GM10248 (cell line): Measurements from ENCODE around the gene ZGRF1.
A peak's percentile ranks its signal among the peaks of the same experiment; 100 is the strongest.

Experiments
- CTCF ChIA-PET: fragments of 300-600 bp; sonication (Branson Sonifier 250); formaldehyde crosslinking; extraction: SDS; loops from one replicate; lab custom pipeline; 2021; ENCODE audit warnings: antibody characterized with exemption; lab: Yijun Ruan, JAX
- POLR2A ChIA-PET: fragments of 350-650 bp; sonication (Branson Sonifier 250); formaldehyde crosslinking; extraction: SDS; loops from one replicate; lab custom pipeline; 2020; ENCODE audit warnings: antibody characterized with exemption; lab: Yijun Ruan, JAX
- DNase-seq: peaks from one replicate; pipeline ENCODE4 v3.0.0; 2012; ENCODE audit errors: extremely low spot score
- TF ChIP-seq, protein P1 (sequence below): IDR thresholded peaks from 2 replicates; pipeline ENCODE4 v1.5.1; 2012; ENCODE audit warnings: mild to moderate bottlenecking, low read depth; ENCODE audit errors: extremely low read depth, missing control alignments, control extremely low read depth

The ZGRF1 gene

GRCh38 chr4:112513971-112514646 lies 122.6 kb downstream of the ZGRF1 start:
- POLR2A ChIA-PET: no interaction called here
- CTCF ChIA-PET: interaction anchor here (1.2 to 5.8 kb wide), 3 partner anchors 10 to 226 kb away, joined by 3 to 51 read pairs (median 19); no protein-coding TSS in a partner anchor
- no peak for DNase-seq
- TF ChIP-seq, protein P1, sequence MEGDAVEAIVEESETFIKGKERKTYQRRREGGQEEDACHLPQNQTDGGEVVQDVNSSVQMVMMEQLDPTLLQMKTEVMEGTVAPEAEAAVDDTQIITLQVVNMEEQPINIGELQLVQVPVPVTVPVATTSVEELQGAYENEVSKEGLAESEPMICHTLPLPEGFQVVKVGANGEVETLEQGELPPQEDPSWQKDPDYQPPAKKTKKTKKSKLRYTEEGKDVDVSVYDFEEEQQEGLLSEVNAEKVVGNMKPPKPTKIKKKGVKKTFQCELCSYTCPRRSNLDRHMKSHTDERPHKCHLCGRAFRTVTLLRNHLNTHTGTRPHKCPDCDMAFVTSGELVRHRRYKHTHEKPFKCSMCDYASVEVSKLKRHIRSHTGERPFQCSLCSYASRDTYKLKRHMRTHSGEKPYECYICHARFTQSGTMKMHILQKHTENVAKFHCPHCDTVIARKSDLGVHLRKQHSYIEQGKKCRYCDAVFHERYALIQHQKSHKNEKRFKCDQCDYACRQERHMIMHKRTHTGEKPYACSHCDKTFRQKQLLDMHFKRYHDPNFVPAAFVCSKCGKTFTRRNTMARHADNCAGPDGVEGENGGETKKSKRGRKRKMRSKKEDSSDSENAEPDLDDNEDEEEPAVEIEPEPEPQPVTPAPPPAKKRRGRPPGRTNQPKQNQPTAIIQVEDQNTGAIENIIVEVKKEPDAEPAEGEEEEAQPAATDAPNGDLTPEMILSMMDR: no peak

DNA sequence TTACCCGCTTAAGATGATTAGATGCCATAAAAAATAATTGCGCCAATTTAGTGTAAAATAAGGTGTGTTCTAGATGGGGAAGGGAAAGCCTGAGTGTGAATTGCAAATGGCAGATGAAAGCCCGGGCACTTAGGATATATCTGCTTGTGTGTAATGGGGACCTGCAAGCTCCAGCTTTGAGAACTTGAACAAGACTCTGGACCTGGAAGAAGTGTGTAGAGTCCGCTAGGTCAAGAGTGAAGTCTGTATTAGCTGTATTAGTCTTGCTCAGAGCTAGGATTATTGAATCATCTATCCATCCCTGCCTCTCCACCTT lies 124.9 kb downstream of the ZGRF1 start:
- ChIA-PET POLR2A (no interaction called here), CTCF (interaction anchor here (1.3 to 5.3 kb wide), 8 partner anchors 9 to 412 kb away, joined by 3 to 74 read pairs (median 6); no protein-coding TSS in a partner anchor)
- DNase-seq: no peak

DNA sequence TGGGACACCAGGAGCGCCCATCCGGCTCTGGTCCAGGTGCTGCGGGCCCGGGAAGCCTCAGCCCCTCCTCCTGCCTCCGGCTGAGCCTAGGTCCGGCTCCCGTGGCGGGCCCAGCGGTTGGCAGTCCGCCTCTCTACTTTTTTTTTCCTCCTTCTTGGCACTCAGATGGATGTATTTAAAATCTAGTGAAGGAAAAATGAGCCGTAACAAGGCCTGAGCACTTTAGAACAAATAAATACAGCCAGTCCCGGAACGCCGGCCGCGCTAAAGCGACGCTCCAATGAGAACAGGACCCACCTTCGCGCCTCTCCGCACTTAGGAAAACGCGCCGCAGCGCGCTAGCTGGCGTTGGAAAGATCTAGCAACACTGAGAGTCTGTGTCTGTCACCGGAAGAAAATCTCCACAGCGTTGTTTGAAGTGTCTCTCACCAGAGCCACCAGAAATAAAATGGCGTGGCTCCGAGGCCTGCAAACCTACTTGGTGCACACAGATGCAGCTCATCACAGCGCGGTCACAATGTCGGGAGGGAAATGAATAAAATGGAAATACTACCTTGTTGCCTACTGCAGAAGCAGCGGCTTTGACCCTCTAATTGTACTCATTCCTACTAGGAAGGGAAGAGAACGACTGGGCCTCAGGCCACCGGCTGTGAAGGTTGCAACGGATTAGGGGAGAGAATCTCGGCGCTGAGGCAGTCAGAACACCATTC lies 125.5 kb downstream of the ZGRF1 start:
- TF ChIP-seq, protein P1: no peak
- ChIA-PET CTCF (interaction anchor here (1.4 to 5.3 kb wide), 5 partner anchors 8 to 252 kb away, joined by 3 to 74 read pairs (median 13); no protein-coding TSS in a partner anchor), POLR2A (interaction anchor here (1.7 kb wide), 1 partner anchor 280 kb away, joined by 3 read pairs; the partner anchor contains the start of gene AP1AR)
- no peak for DNase-seq

More for the DNA sequence above, 124.9 kb downstream of the ZGRF1 start:
- TF ChIP-seq, protein P1: no peak

- POLR2A ChIA-PET: interaction anchor here (1.7 kb wide), 1 partner anchor 279 kb away, joined by 3 read pairs; the partner anchor contains the start of gene AP1AR
- CTCF ChIA-PET: interaction anchor here (0.6 to 5.3 kb wide), 5 partner anchors 12 to 189 kb away, joined by 3 to 74 read pairs (median 13); no protein-coding TSS in a partner anchor
Measured at GRCh38 chr4:112510291-112511092, 126.2 kb downstream of the ZGRF1 start.

GRCh38 chr4:112509243-112510141 lies 127.2 kb downstream of the ZGRF1 start:
- DNase-seq: no peak
- ChIA-PET CTCF (interaction anchor here (0.6 to 5.3 kb wide), 4 partner anchors 13 to 188 kb away, joined by 3 to 74 read pairs (median 8); no protein-coding TSS in a partner anchor), POLR2A (interaction anchor here (1.7 kb wide), 1 partner anchor 278 kb away, joined by 3 read pairs; the partner anchor contains the start of gene AP1AR)
- TF ChIP-seq, protein P1: no peak

More at GRCh38 chr4:112510291-112511092, 126.2 kb downstream of the ZGRF1 start:
- TF ChIP-seq, protein P1: peak; percentile 6
- DNase-seq: no peak
